ENCODE data around the gene ITPR1.

DNA sequence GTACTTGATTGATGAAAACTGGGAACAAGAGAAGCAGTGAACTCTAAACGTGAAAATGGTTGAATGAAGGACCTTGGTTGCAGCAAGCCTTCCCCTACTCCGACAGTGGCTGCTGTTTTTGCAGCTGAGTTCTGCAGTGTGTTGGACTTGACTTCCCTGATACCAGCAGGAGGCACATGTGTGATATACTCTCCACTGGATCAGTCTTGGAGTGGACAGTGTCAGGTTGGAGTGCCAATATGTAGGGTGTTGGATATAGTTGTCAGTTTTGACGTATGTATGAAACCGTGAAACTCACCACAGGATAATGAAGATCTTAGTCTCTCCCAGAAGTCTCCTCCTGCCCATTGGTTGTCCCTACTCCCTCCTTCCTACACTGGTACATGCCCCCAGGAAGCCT lies 106.5 kb downstream of the ITPR1 start:
- TF ChIP-seq, protein P1, sequence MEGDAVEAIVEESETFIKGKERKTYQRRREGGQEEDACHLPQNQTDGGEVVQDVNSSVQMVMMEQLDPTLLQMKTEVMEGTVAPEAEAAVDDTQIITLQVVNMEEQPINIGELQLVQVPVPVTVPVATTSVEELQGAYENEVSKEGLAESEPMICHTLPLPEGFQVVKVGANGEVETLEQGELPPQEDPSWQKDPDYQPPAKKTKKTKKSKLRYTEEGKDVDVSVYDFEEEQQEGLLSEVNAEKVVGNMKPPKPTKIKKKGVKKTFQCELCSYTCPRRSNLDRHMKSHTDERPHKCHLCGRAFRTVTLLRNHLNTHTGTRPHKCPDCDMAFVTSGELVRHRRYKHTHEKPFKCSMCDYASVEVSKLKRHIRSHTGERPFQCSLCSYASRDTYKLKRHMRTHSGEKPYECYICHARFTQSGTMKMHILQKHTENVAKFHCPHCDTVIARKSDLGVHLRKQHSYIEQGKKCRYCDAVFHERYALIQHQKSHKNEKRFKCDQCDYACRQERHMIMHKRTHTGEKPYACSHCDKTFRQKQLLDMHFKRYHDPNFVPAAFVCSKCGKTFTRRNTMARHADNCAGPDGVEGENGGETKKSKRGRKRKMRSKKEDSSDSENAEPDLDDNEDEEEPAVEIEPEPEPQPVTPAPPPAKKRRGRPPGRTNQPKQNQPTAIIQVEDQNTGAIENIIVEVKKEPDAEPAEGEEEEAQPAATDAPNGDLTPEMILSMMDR (IDR thresholded peaks at IDR 0.05): no peak
- TF ChIP-seq EHMT2 (IDR thresholded peaks at IDR 0.05; ENCODE audit: low read depth): no peak
- TF ChIP-seq, protein P2, sequence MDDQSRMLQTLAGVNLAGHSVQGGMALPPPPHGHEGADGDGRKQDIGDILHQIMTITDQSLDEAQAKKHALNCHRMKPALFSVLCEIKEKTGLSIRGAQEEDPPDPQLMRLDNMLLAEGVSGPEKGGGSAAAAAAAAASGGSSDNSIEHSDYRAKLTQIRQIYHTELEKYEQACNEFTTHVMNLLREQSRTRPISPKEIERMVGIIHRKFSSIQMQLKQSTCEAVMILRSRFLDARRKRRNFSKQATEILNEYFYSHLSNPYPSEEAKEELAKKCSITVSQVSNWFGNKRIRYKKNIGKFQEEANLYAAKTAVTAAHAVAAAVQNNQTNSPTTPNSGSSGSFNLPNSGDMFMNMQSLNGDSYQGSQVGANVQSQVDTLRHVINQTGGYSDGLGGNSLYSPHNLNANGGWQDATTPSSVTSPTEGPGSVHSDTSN (IDR thresholded peaks at IDR 0.05): no peak
- TF ChIP-seq HEYL (CRISPR knock-in tag; IDR thresholded peaks at IDR 0.05): no peak
- no peak for TF ChIP-seq POLR2A (IDR thresholded peaks at IDR 0.05; ENCODE audit: low read length)
- TF ChIP-seq CEBPB (IDR thresholded peaks at IDR 0.05): no peak
- TF ChIP-seq MYC (IDR thresholded peaks at IDR 0.05; ENCODE audit: borderline replicate concordance, low read length): no peak
